HG02798 (cell line): ENCODE results near the gene DNM2.
"Not testable (repeated sequence)": the region's sequence is repeated elsewhere in the genome, so short reads cannot be mapped to it uniquely, and the experiment has no call there.

ENCODE experiments used
- ATAC-seq: cut with Tn5 transposase; IDR thresholded peaks from one replicate; pipeline ENCODE4 v1.9.1; 2021; ENCODE audit warnings: mild to moderate bottlenecking; ENCODE audit not compliant: unreplicated experiment, poor library complexity

DNM2 gene

DNA sequence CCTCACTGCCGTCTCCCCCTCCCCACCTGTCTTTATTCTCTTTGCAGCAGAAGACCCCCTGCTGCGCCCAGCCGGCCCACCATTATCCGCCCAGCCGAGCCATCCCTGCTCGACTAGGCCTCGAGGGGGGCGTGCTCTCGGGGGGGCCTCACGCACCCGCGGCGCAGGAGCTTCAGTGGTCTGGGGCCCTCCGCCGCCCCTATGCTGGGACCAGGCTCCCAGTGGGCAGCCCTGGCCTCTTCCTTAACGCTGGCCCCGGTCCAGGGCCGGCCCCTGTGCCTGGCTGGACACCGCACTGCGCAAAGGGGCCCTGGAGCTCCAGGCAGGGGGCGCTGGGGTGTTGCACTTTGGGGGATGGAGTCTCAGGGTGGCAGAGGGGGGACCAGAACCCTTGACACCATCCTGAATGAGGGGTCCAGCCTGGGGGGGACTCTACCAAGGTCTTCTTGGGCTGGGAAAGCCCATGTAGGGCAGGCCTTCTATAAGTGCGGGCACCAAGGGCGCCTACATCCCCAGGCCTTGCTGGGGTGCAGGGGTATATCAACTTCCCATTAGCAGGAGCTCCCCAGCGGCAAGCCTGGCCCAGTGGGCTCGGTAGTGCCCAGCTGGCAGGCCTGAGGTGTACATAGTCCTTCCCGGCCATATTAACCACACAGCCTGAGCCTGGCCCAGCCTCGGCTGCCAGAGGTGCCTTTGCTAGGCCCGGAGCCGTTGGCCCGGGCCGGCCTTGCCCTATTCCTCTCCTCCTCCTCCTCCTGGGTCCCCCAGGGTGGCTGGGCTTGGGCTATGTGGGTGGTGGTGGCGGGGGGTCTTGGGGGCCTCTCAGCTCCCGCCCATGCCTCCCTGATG lies 113.3 kb downstream of the DNM2 start:
- ATAC-seq, result no peak

DNA sequence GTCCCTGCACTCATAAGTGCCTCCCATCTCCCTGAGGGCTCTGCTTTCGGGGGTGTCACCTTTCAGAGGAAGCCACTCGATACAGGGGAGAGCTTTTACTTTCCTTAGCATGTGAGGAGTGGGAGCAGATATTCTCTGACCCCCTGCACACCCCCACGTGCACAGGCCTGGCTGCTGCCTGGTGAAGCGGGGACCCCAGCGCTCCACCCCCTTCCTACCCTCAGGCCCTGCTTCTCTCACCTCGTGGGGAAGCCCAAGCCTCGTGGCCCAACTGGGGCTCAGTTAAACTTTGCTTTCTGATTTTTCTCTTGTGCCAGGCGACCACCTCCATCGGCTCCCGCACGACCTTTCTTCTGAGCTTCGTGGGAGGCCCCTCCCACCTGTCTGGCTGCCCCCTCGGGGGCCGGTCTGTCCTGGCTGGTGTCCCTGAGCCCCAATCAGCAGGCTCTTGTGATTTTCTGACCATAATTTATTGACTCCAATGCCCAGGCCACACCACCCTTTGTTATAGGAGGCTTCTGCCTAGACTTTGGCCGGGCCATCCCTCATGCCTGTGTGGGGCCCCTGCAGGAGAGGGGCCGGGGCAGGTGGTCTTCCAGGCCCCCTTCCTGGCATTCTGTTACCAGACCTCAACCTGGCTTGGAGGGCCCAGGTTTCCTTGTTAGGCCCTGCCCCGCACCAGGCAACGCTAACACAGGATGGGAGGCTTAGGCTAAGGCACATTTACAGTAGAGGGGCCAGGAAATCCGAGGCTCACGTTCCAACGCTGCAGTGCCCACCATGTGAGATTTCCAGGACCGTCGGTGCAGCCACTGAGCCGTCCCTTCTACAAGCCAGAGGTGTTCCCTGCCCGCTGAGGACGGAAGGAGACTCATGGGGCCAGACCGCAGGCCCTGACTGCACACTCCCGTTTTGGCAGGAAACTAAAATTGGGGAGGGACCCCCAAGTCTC lies 114.4 kb downstream of the DNM2 start:
- ATAC-seq, result no peak

DNA sequence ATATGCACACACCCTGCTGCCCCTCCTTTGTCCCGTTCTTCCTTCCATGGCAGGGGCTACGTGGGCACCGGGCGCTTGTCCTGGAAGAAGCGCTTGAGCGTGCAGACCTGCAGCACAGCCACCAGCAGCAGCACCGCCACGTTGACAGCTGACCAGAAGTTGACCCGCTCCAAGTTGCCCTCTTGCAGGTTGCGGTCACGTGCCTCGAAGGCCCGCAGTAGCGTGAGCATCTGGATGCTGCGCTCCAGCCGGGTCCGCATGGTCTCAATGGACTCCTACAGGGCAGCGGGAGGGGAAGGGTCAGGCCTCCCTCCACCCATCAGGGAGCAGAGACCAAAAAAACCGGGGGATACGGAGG lies 115.0 kb downstream of the DNM2 start:
- ATAC-seq, result no peak

DNA sequence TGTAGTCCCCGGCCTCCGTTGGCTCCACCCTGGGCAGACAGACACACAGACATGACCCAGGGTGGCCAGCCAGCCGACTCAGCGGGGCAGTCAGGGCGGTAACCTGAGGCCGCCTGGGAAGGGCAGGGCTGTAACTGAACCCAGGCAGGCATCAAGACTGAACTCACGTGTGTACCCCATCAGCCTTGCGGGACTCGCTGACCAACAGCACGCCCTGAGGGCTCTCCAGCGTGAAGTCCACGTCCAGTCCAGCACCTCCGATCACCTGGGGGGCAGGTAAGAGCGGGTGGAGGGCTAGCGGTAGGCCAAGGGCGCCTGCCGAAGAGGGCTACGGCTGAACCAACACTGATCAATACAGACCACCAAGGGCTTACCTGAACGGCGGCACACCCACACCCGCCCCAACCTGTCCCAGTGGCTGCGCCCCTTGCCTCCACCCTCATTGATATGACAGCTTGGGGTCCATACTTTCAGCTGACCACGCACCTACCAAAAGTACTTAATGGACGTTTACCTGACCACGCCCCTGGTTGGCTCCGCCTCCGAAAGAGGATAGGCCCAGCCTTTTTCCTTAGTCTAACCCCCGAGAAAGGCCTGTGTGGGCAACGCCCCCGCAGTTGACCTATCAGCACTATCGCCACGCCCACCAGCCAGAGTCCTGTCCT lies 117.3 kb downstream of the DNM2 start:
- no peak for ATAC-seq

DNA sequence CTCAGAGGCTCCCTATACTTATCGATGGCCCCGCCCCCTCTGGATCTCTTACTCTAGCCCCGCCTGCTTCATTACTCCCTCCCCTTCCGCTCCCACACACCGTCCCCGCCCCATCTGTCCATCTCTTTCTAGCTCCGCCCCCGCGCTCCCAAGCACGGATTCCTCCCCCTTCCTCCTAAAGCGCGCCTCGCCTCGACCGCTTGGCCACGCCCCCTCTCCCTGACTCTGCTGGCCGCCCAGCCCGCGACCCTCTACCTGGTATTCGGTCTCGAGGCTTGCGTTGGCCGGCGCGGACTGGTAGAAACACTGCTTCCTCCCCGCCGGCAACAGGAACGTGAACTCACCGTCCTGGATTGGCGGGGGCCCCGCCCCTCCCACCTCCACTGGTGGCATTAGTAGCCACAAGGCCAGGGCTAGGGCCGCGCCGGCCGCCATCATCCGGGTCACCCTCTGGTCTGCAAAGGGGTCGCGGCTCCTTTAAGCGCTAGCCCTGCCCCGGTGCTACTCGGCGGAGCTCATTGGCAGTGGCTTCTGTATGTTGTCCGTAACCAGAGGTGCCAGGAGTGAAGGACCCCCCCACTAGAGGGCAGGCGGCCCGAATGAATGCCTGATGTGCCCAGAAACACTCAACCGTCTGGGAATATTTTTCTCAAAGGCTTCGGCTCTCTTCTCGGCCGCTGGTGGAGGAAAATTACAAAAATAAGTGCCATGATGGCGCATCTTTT lies 118.0 kb downstream of the DNM2 start, which contains the start of gene TMED1:
TSS of gene TMED1 (minus strand) at position 459 of the 725 bp plus-strand sequence. CDS start at position 438, 21 bp downstream.
- peak; percentile 80 for ATAC-seq

DNA sequence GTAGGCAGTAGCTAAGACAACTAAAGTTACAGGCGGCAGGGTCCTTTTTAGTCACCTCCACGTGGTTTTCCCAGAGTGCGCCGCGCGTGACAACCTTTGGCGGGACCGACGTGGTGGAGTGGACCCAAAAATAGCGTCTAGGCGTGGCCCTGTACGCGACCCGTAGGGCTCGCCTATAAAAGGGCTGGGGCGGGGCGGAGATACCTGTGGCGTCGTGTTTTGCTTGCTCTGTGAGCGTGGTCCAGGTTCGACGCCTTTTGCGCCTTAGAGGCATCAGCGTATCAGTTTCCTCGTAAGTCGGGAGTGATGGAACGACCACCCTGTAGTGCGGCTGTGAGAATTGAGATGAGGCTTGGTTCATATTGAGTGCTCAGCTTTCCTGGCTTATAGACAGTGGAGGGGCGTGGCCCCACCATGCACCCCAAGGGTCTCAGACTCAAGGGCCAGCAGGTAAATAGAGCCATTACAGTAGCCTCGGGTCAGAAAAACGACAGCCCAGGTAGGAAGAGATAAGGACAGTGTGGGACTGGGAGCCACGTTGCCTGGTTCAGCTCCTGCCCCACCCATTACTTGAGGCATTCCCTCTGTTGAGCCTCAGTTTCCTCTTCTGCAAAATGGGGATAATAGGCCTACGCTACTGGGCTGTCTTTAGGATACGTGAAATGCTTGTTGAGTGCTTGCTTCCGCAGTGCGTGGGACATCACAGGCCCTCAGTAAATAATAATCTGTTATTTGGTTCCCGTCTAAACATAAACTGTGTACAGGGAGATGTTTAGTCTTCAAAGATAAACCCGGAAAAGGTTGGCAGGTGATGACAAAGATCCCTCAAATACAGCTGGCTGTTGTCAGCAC lies 118.8 kb downstream of the DNM2 start:
- ATAC-seq, result peak; percentile 12

DNA sequence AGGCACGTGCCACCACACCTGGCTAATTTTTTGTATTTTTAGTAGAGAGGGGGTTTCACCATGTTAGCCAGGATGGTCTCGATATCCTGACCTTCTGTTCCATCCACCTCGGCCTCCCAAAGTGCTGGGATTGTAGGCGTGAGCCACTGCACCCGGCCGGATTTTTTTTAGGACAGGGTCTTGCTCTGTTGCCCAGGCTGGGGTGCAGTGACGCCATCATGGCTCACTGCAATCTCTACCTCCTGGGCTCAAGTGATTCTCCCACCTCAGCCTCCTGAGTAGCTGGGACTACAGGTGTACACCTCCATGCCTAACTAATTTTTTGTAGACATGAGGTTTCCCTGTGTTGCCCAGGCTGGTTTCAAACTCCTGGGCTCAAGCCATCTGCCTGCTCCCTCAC lies 119.8 kb downstream of the DNM2 start:
- ATAC-seq, result not testable (repeated sequence)

DNA sequence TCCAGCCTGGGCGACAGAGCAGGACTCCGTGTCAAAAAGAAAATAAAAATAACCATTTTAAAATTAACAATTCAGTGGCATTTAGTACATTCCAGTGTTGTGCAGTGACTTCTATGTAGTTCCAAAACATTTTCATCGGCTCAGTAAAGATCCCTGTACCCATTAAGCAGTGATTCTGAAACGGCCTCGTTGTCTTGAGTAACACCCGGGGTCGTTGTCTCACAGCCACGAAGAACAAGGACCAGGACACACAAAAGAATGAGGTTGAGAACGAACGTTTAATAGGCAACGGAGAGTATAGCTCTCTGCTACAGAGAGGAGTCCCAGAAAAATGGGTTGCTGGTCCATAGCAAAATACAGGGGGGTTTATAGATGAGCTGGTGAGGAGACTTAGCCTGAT lies 120.5 kb downstream of the DNM2 start:
- no peak for ATAC-seq

DNA sequence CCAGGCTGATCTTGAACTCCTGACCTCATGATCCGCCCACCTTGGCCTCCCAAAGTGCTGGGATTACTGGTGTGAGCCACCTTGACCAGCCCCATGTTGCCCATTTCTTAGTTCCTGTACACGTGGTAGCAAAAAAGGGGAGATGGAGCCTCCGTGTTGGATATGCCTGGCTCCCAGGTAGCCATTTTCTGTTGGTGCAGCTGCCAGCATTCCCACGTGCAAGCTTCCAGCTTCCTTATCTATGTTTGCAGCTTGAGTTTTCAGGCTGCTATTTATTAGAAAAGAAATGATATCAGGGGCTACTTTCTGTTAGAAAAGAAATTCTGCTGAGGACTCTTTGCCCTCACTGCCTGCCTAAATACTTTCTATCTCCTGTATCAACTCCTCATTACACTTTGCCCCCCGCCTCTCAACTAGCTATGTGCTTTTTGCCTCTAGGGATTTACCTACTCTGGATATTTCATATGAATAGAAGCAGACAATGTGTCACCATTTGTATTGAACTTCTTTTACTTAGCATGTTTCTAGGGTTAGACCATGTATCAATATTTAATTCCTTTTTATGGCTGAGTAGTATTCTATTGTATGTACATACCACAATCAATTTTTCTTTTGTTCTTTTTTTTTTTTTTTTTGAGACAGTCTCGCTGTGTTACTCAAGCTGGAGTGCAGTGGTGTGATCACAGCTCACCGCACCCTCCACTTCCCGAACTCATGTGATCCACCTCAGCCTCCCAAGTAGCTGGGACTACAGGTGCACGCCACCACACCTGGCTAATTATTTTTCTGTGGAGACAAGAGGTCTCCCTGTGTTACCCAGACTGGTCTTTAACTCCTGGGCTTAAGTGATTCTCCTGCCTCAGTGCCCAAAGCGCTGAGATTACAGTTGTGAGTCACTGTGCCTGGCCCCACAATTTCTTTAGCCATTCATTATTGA lies 121.5 kb downstream of the DNM2 start:
- no peak for ATAC-seq

DNA sequence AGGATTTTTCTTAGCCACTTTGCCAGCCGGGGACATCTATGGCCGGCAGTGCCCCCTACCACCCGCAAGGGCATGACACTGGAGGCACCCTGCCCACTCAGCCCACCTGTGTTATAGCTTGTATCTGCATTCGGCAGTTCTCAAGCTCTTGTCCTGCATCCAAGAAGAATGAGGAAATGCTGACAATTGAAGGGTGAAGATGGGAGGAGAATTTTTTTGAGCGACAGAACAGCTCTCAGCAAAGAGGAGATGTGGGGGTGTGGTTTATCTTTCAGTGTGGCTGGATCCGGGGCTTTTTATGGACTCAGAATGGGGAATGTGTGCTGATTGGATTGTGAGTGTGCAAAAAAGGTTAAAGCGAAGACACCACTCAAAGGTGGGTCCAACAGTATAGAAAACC lies 124.9 kb downstream of the DNM2 start:
- ATAC-seq, result no peak

DNA sequence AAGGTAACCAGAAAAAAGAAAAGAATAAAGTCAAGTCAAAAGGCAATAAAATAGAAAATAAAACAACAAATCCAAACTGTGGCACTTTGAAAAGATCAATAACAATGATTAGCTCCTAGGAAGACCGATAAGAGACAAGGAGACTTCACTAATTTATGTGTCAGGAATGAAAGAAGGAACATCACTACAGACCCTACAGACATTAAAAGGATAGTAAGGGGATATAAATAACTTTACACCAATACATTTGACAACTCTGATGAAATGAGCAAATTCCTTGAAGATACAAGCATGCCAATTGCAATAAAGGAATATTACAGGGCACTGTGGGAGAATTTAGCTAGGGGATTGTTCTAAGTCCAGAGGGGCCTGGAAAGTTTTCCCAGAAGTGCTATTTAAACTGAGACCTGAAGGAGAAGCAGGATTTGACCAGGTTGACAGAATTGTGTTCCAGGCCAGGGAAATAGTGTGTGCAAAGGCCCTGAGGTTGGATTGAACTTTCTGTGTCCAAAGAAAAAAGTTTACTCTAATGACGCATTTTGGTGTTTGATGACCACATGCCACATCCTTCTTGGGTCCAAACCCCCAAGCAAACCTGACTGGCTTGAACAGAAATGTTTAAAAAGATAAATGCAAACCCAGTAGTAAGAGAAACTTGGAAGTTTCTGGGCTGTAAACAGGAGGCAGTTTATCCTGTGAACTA lies 128.8 kb downstream of the DNM2 start:
- ATAC-seq, result no peak

DNA sequence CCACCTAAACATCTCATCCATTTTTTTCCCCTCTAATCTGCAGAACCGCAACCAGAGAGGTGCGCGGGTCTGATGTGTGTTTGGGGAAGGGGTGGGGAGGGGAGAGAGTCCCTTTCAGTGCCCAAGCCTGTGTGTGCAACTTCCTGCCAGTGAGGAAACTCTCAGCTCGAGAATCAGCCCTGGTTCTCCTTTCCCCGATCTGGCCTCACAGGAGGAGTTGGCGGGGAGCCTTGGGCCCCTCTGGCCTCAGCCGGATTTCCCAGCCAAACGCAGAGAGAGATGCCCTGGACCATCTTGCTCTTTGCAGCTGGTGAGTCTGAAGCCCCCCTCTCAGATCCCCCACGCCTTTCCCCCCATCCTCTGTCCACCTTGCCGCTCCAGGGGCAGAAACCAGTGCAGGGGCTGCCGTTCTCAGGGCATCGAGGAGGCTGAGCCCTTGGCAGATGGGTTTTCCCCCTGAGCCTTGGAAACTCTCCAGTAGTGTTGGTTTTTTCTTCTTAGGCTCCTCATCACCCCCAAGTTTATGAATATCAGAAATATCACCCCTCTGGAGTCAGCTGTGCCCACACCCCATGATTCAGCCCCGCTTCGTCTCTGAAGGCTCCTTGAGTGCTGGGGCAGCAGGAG lies 130.5 kb downstream of the DNM2 start, which contains the start of gene C19orf38:
TSS of gene C19orf38 (plus strand) at position 186 of the 627 bp plus-strand sequence. CDS start at position 280, 94 bp downstream.
- ATAC-seq, result no peak

DNA sequence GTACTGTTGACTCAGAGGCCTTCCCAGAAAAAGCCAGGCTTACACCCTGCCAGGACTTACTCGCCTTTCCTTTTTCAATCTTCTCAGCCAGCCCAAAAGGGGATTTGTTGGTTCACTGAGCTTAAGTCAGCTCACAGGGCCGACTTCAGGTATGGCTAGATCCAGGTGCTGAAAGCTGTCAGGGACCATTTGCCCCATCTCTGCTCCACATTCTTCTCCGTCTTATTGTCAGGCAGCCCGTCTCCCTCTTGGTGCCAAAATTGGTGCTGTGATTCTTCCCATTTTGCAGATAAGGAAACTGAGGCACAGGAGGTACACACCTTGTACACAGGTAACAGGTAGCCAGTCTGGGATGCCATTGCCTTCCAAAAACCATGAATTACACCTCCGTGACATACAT lies 132.8 kb downstream of the DNM2 start:
- ATAC-seq, result no peak

DNA sequence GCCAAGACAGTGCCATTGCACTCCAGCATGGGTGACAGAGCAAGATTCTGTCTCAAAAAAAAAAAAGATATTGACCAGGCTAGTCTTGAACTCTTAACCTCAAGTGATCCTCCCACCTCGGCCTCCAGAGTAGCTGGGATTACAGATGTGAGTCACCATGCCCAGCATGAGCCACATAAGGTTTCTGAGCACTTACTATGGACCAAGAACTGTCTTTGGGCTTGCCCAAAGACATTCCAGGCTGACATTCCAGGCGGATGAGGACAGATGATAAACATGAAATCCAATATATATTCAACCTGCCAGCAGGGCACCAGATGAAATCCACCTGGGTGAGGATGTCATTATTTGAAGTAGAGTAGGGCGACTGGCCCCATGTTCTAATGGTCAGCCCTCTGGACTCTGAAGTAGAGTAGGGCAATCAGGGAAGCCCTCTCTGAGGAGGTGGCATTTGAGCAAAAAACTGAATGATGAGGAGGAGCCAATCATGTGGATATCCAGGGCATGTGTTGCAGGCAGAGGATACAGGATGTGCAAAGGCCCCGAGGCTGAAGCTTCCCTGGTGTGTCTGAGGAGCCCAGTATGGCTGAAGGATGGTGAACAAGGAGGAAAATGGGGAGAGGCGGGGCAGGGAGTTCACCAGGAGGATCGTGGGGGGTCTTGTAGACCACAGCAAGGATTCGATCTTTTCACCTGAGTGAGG lies 134.4 kb downstream of the DNM2 start:
- ATAC-seq, result no peak

DNA sequence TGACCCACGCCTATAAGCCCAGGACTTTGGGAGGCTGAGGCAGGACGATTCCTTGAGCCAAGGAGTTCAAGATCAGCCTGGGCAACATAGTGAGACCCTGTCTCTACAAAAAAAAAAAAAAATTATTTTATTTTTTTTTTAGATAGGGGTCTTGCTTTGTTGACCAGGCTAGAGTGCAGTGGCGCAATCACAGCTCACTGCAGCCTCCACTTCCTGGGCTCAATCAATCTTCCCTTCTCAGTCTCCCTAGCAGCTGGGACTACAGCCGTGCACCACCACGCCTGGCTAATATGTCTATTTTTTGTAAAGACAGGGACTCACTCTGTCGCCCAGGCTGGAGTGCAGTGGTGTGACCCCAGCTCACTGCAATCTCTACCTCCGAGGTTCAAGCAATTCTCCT lies 135.1 kb downstream of the DNM2 start:
- no peak for ATAC-seq

DNA sequence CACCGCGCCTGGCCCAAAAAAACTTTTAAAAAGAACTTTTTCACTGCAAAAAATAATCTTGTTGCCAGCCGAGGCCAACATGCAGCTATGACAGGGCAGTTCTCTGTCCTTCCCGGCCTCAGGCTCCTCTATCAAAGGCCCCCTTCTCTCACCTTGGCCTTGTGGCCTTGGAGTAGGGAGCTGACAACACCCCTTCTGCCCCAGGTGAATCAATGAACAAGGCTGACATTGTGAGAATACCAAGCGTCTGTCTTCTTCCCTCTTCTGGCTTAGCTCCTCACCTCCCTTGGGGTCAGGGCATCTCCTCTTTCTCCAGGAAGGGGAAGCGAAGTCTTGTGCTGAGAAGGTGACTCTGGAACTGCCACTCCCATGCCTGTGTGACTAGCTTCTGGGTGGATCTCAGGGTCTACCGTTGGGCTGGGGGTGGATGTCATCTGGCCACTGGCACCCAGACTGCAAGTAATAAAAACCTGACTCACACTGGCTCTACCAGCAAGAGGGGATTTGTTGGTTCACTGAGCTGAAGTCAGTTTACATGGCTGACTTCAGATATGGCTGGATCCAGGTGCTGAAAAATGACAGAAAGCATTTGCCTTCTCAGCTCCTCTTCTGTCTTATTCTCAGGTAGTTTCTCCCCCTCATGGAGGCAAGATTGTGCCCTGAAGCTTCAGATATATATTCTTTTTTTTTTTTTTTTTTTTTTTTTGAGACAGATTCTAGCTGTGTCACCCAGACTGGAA lies 136.6 kb downstream of the DNM2 start:
- no peak for ATAC-seq
